ENCODE data around the gene SATL1. TPM values are rescaled to one million over a fixed set of nuclear protein-coding genes. Genes with fewer than 3 reads are reported as not detected.
A peak's percentile ranks its signal among the peaks of the same experiment; 100 is the strongest.
"Not testable (repeated sequence)": the region's sequence is repeated elsewhere in the genome, so short reads cannot be mapped to it uniquely, and the experiment has no call there.

Gene SATL1, protein sequence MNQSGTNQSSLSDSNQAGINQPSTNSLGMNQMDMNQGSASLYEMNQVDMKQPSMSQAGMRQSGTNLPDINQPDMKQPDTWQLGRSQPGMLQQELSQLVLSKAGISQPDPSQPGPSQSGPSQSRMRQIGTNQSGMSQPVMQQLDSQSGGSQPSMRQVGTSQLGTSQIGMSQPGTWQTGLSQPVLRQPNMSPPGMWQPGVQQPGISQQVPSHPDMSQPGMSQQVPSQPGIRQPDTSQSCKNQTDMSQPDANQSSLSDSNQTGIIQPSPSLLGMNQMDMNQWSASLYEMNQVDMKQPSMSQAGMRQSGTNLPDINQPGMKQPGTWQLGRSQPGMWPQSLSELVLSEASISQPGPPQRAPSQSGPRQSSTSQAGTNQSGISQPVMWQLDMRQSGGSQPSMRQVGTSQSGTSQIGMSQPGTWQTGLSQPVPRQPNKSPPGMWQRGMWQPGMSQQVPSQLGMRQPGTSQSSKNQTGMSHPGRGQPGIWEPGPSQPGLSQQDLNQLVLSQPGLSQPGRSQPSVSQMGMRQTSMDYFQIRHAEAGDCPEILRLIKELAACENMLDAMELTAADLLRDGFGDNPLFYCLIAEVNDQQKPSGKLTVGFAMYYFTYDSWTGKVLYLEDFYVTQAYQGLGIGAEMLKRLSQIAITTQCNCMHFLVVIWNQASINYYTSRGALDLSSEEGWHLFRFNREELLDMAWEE
- not detected for total RNA-seq
- long read RNA-seq = 0 reads

DNA sequence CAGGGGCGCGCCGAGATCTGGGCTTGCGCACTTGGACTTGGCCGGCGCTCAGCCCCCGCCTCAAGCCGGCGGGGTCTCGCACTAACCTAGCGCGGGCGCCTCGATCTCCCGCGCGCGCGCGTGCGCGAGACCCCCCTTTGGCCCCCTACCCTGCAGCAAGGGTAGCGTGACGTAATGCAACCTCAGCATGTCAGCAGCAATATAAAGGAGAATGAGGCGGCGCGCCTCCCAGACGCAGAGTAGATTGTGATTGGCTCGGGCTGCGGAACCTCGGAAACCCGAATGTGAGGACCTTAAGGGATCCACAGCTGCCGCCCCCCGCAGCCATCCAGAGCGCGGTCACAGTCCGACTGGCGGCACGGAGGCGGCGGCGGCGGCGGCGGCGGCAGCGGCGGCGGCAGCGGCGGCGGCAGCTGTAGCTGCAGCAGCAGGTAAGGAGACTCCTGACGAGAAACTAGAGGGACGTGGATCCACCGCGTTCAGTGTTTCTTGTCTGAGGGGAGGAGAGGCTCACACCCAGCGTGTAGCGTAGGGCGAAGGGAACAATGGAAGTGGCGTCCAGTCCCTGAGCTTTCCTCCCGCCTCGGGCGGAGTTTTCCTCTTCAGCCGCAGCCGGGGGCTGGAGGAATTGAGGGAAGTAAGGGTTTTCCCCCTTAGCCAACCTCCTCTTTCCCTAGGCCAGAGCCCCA, at the start of gene SATL1, which contains the start of gene ZNF711:
TSS of gene SATL1 (minus strand) at position 19 of the 689 bp plus-strand sequence. CDS start 134,811 bp downstream, outside the sequence.
TSS of gene ZNF711 (plus strand) at position 231 of the 689 bp plus-strand sequence. CDS start 3,582 bp downstream, outside the sequence.
- H3K27ac ChIP-seq = no peak within 1 kb of the TSS
- H3K36me3 ChIP-seq = no peaks in the 10 kb centered on the region
- no peaks in the 10 kb centered on the region for H3K9me3 ChIP-seq
- H3K4me1 ChIP-seq = no peaks in the 10 kb centered on the region
- H3K4me3 ChIP-seq = peak within 1 kb of the TSS; percentile 50
- DNase-seq (peak; percentile 67), ATAC-seq (peak; percentile 79)
- no peaks in the 10 kb centered on the region for H3K27me3 ChIP-seq
- TF ChIP-seq, protein P1, sequence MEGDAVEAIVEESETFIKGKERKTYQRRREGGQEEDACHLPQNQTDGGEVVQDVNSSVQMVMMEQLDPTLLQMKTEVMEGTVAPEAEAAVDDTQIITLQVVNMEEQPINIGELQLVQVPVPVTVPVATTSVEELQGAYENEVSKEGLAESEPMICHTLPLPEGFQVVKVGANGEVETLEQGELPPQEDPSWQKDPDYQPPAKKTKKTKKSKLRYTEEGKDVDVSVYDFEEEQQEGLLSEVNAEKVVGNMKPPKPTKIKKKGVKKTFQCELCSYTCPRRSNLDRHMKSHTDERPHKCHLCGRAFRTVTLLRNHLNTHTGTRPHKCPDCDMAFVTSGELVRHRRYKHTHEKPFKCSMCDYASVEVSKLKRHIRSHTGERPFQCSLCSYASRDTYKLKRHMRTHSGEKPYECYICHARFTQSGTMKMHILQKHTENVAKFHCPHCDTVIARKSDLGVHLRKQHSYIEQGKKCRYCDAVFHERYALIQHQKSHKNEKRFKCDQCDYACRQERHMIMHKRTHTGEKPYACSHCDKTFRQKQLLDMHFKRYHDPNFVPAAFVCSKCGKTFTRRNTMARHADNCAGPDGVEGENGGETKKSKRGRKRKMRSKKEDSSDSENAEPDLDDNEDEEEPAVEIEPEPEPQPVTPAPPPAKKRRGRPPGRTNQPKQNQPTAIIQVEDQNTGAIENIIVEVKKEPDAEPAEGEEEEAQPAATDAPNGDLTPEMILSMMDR (IDR thresholded peaks at IDR 0.05) = no peak
- intact Hi-C loops (cut with DNase I) = no loop called here

DNA sequence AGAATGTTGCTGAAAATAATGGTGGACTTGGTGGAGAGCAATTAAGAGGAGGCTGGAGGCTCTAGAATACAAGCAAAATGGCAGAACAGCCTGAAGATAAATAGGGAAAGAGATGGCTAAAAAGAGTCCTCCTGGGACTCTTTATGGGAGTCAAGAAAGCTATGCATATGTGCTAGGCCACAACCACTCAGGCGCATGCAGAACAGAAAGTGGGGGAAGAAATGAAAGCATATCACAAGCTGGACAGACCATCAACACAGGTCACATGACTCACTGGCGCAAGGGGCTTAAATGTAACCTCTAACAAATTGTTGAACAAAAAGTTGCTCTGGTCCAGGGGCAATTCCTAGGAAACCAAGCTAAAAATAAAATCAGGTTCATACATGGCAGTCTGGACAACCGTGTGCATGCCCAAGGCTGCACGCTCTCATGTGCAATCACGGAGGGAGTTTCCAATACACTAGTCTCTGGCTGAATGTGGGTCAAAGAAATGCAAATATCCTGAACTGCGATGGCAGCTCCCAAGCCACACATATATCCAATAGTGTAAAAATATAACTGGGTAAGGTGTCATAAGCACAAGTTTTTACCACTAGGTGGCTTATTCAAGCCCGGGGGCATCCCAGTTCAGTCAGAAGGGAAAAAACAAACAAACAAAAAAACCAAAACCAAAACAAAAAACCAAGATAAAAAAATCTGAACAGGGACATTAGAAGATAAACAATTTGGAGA, 45.6 kb upstream of the SATL1 start:
- Histone ChIP-seq H3K4me1 (no peaks in the 10 kb centered on the region), H3K27me3 (no peaks in the 10 kb centered on the region), H3K27ac (no peak overlapping the region), H3K36me3 (no peaks in the 10 kb centered on the region), H3K9me3 (no peaks in the 10 kb centered on the region), H3K4me3 (no peak overlapping the region)
- TF ChIP-seq, protein P1 (IDR thresholded peaks at IDR 0.05) = no peak
- no peak for ATAC-seq
- DNase-seq = no peak
- intact Hi-C loops (cut with DNase I) = no loop called here

DNA sequence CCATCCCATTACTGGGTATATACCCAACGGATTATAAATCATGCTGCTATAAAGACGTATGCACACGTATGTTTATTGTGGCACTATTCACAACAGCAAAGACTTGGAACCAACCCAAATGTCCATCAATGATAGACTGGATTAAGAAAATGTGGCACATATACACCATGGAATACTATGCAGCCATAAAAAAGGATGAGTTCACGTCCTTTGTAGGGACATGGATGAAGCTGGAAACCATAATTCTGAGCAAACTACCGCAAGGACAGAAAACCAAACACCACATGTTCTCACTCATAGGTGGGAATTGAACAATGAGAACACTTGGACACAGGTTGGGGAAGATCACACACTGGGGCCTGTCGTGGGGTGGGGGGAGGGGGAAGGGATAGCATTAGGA, 41.7 kb upstream of the SATL1 start:
- ATAC-seq; H3K4me3 ChIP-seq; intact Hi-C loops (cut with DNase I); H3K36me3 ChIP-seq; H3K27me3 ChIP-seq; DNase-seq; H3K27ac ChIP-seq; H3K4me1 ChIP-seq; H3K9me3 ChIP-seq: not testable (repeated sequence)

DNA sequence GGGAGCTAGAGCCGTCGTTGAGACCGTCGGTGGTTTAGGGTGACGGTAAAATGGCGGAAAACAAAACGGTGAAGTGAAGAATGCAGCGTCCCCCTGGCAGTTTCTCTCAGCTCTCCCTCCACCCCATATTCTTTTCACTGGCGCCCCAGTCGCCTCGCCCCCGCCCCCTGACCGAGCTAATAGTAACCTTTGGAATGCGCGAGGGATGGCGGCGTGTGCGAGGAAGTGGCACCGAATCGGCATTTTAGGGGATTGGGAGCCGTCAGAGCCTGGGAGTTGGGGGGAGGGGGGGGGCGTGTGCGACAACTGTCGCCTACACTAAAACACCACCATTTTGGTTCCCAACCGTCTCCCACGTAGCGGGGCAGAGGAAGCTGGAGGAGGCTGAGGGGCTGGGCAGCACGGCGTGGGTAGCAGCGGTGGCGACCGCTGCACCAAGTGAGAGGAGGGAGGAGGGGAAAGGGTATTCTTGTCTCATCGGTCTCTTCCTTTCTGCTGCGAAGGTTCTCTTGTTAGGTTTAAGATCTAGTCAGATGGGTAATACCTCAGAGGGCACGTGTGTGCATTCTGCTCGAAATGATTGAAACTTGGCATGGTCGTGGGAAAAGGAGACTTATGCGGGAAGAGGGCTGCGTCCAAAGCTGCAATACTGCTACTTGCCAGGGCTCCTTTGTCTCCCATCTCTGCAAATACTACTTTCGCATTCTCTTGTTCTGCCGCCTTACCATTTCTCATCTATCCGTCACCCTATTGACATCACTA, 1.1 kb upstream of the SATL1 start:
- TF ChIP-seq, protein P1 (IDR thresholded peaks at IDR 0.05) = no peak
- intact Hi-C loops (cut with DNase I) = no loop called here

DNA sequence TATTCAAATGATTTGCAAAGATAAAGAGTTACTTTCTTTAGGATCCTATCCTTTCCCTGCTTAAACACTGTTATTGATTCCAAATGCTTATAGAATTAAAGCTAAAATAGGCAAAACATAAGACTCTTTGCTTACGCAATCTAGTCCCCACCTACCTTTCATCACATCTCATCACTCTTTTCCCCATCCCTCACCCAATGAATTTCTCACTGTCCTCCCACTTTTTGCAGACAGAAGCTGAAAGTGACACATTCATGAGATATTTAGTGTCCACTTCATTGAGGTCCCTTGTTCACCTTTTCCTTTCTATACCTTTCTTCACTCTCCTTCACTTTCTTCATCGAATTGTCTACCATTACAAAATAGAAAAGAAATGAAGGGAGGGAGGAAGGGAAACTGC, 424 bp downstream of the SATL1 start:
- no peak for ATAC-seq
- H3K4me3 ChIP-seq = no peak overlapping the region
- TF ChIP-seq, protein P1 (IDR thresholded peaks at IDR 0.05) = no peak

More for the DNA sequence above, 1.1 kb upstream of the SATL1 start:
- Histone ChIP-seq H3K9me3 (no peaks in the 10 kb centered on the region), H3K4me1 (no peaks in the 10 kb centered on the region), H3K27ac (no peak overlapping the region), H3K4me3 (peak overlapping the region; percentile 50), H3K27me3 (no peaks in the 10 kb centered on the region), H3K36me3 (no peaks in the 10 kb centered on the region)
- DNase-seq (peak; percentile 46), ATAC-seq (peak; percentile 45)

More for the DNA sequence above, 424 bp downstream of the SATL1 start:
- no peak overlapping the region for H3K27ac ChIP-seq
- DNase-seq = no peak
- no peaks in the 10 kb centered on the region for H3K27me3 ChIP-seq
- H3K4me1 ChIP-seq = no peaks in the 10 kb centered on the region
- H3K9me3 ChIP-seq = no peaks in the 10 kb centered on the region
- no peaks in the 10 kb centered on the region for H3K36me3 ChIP-seq
- intact Hi-C loops (cut with DNase I) = no loop called here

Measured in upper lobe of right lung (tissue), 1 donor.